Measurements from ENCODE around the gene TENM4. TPM values are rescaled to one million over a fixed set of nuclear protein-coding genes. Genes with fewer than 3 reads are reported as not detected.

Gene TENM4
- total RNA-seq, 4 donors from 2014 or later: 0.02 to 0.82 (median 0.23) TPM

GRCh38 chr11:78676026-78676557 lies 764.7 kb downstream of the TENM4 start:
- TF ChIP-seq CTCF (IDR thresholded peaks at IDR 0.05 in 4 of 5, conservative IDR thresholded peaks at IDR 0.05 in 1 of 5) (no peak), POLR2A (IDR thresholded peaks at IDR 0.05) (no peak)
- ATAC-seq: no peak
- in situ Hi-C loops (cut with MboI; ENCODE audit: low sequenced_read_pairs in 4 of 4) (no loop called here), intact Hi-C loops (cut with DNase I; ENCODE audit: low total_unique reads) (no loop called here)
- H3K27me3 ChIP-seq: no peaks in the 10 kb centered on the region
- H3K4me3 ChIP-seq: no peak overlapping the region
- no peaks in the 10 kb centered on the region for H3K9me3 ChIP-seq
- H3K4me1 ChIP-seq: no peaks in the 10 kb centered on the region
- H3K36me3 ChIP-seq: no peaks in the 10 kb centered on the region
- DNase-seq: no peak
- no peak overlapping the region for H3K27ac ChIP-seq

- ATAC-seq (no peak), DNase-seq (no peak)
- intact Hi-C loops (cut with DNase I; ENCODE audit: low total_unique reads) (no loop called here), in situ Hi-C loops (cut with MboI; ENCODE audit: low sequenced_read_pairs in 4 of 4) (loop anchor here in 2 of 4 donors (25.0 kb wide), 2 partner anchors 389 to 414 kb away; no protein-coding TSS in a partner anchor)
- Histone ChIP-seq H3K27ac (no peak overlapping the region), H3K4me1 (no peaks in the 10 kb centered on the region), H3K4me3 (no peak overlapping the region), H3K36me3 (no peaks in the 10 kb centered on the region), H3K9me3 (no peaks in the 10 kb centered on the region), H3K27me3 (no peaks in the 10 kb centered on the region)
- no peak for TF ChIP-seq CTCF (IDR thresholded peaks at IDR 0.05 in 4 of 5, conservative IDR thresholded peaks at IDR 0.05 in 1 of 5)
- TF ChIP-seq POLR2A (IDR thresholded peaks at IDR 0.05): no peak
These were observed 767.8 kb downstream of the TENM4 start for GRCh38 chr11:78672850-78673620.

- no peaks in the 10 kb centered on the region for H3K9me3 ChIP-seq
- TF ChIP-seq POLR2A (IDR thresholded peaks at IDR 0.05) (no peak), CTCF (IDR thresholded peaks at IDR 0.05 in 4 of 5, conservative IDR thresholded peaks at IDR 0.05 in 1 of 5) (no peak)
- no peak overlapping the region for H3K4me3 ChIP-seq
- no peaks in the 10 kb centered on the region for H3K36me3 ChIP-seq
- ATAC-seq (no peak), DNase-seq (no peak)
- intact Hi-C loops (cut with DNase I; ENCODE audit: low total_unique reads): no loop called here
- H3K27me3 ChIP-seq: no peaks in the 10 kb centered on the region
- H3K4me1 ChIP-seq: no peaks in the 10 kb centered on the region
- H3K27ac ChIP-seq: no peak overlapping the region
- in situ Hi-C loops (cut with MboI; ENCODE audit: low sequenced_read_pairs in 4 of 4): loop anchor here in 2 of 4 donors (25.0 kb wide), 2 partner anchors 393 to 418 kb away; no protein-coding TSS in a partner anchor
These were observed 771.6 kb downstream of the TENM4 start for GRCh38 chr11:78669249-78669648.

- intact Hi-C loops (cut with DNase I; ENCODE audit: low total_unique reads): no loop called here
- H3K4me1 ChIP-seq: no peaks in the 10 kb centered on the region
- in situ Hi-C loops (cut with MboI; ENCODE audit: low sequenced_read_pairs in 4 of 4): loop anchor here in 2 of 4 donors (25.0 kb wide), 2 partner anchors 395 to 420 kb away; no protein-coding TSS in a partner anchor
These were observed 773.4 kb downstream of the TENM4 start for GRCh38 chr11:78667461-78667860.

More at GRCh38 chr11:78667461-78667860, 773.4 kb downstream of the TENM4 start:
- TF ChIP-seq CTCF (IDR thresholded peaks at IDR 0.05 in 4 of 5, conservative IDR thresholded peaks at IDR 0.05 in 1 of 5): no peak
- TF ChIP-seq POLR2A (IDR thresholded peaks at IDR 0.05): no peak
- Histone ChIP-seq H3K4me3 (no peak overlapping the region), H3K9me3 (no peaks in the 10 kb centered on the region), H3K27me3 (no peaks in the 10 kb centered on the region), H3K36me3 (no peaks in the 10 kb centered on the region), H3K27ac (no peak overlapping the region)
- DNase-seq (no peak), ATAC-seq (no peak)

All from gastrocnemius medialis (tissue), 4 donors.